CD4-positive, alpha-beta memory T cell (primary cell): ENCODE results near the gene EXOC3. TPM values are rescaled to one million over a fixed set of nuclear protein-coding genes. Genes with fewer than 3 reads are reported as not detected.
A peak's percentile ranks its signal among the peaks of the same experiment; 100 is the strongest.

Experiments
- CTCF ChIA-PET: fragments of 350-600 bp; sonication (Branson Sonifier 250); formaldehyde crosslinking; loops from one replicate; lab custom pipeline; 2021; ENCODE audit warnings: inconsistent platforms; ENCODE audit not compliant: partially characterized antibody; lab: Charles Lee
- POLR2A ChIA-PET: fragments of 350-600 bp; sonication (Branson Sonifier 250); formaldehyde crosslinking; loops from one replicate; lab custom pipeline; 2021; ENCODE audit not compliant: partially characterized antibody; lab: Charles Lee
- DNase-seq, 5 donors: peaks; one replicate each; pipeline versions ENCODE4 v3.0.0 to v3.0.0-alpha.2; 2020 to 2022; ENCODE audit warnings: mixed read lengths in 1 of 5
- H3K27ac ChIP-seq: one replicate; pipeline ENCODE4 v1.7.0; 2013; ENCODE audit warnings: low read depth, low read length
- H3K27me3 ChIP-seq: 2 replicates; pipeline ENCODE4 v1.7.0; 2013; ENCODE audit warnings: mild to moderate bottlenecking, low read length, moderate library complexity; ENCODE audit not compliant: insufficient read depth
- H3K36me3 ChIP-seq: 2 replicates; pipeline ENCODE4 v1.7.0; 2013; ENCODE audit warnings: mild to moderate bottlenecking, low read length, moderate library complexity; ENCODE audit not compliant: insufficient read depth
- H3K4me1 ChIP-seq: 2 replicates; pipeline ENCODE4 v1.7.0; 2013; ENCODE audit warnings: mild to moderate bottlenecking, low read length, moderate library complexity; ENCODE audit not compliant: insufficient read depth
- H3K4me3 ChIP-seq, 2 donors: one replicate each; pipeline ENCODE4 v1.7.0; 2013; ENCODE audit warnings: low read length in 2 of 2, mild to moderate bottlenecking in 1 of 2
- H3K9me3 ChIP-seq, 2 donors: one replicate each; pipeline ENCODE4 v1.7.0; 2013; ENCODE audit warnings: low read length in 2 of 2, control low read depth in 1 of 2; ENCODE audit not compliant: control insufficient read depth in 1 of 2
- H3K27ac Mint-ChIP-seq, 7 donors: one replicate each; pipeline ENCODE4 v1.8.0; 2020 to 2021; ENCODE audit warnings: mixed read lengths in 7 of 7, mild to moderate bottlenecking in 6 of 7, inconsistent platforms in 3 of 7, moderate library complexity in 3 of 7
- H3K27me3 Mint-ChIP-seq, 2 donors: one replicate each; pipeline ENCODE4 v1.8.0; 2020 to 2021; ENCODE audit warnings: mixed read lengths in 2 of 2
- H3K36me3 Mint-ChIP-seq, 2 donors: one replicate each; pipeline ENCODE4 v1.8.0; 2020 to 2021; ENCODE audit warnings: mixed read lengths in 2 of 2, inconsistent platforms in 1 of 2, mild to moderate bottlenecking in 1 of 2
- H3K4me1 Mint-ChIP-seq, 4 donors: one replicate each; pipeline ENCODE4 v1.8.0; 2020 to 2021; ENCODE audit warnings: mixed read lengths in 4 of 4, mild to moderate bottlenecking in 1 of 4
- H3K4me3 Mint-ChIP-seq, 8 donors: one replicate each; pipeline ENCODE4 v1.8.0; 2020 to 2021; ENCODE audit warnings: mixed read lengths in 8 of 8, mild to moderate bottlenecking in 7 of 8, moderate library complexity in 6 of 8, inconsistent platforms in 3 of 8
- H3K9me3 Mint-ChIP-seq, 8 donors: one replicate each; pipeline ENCODE4 v1.8.0; 2020 to 2021; ENCODE audit warnings: mixed read lengths in 8 of 8, mild to moderate bottlenecking in 5 of 8, inconsistent platforms in 3 of 8, moderate library complexity in 1 of 8
- intact Hi-C: fragments of 100-400 bp; cut with micrococcal nuclease; formaldehyde crosslinking; loops from one replicate; pipeline ENCODE4 v1.15.1; 2023
- polyA plus RNA-seq, 2 donors: library from polyadenylated mRNA; unstranded; fragments of 300-500 nt; fragmentation: Illumina TruSeq; gene quantifications; one replicate each; pipeline ENCODE4 v1.2.3, GENCODE V29; 2021
- total RNA-seq, 2 experiments: library from RNA; stranded (reverse); gene quantifications; one replicate each; pipeline ENCODE4 v1.2.3, GENCODE V29; 2021

The EXOC3 gene
- total RNA-seq (10 to 100 TPM; 83.0 to 96.1 TPM), polyA plus RNA-seq (10 to 100 TPM; 32.0 to 42.8 TPM)

GRCh38 chr5:442335-443238 lies at the start of gene EXOC3:
EXOC3 (plus strand) TSS chr5:443176; CDS start chr5:446206, 3,030 bp downstream.
- peaks cover 17 to 42% (median 34%) of the 10 kb centered on the region in 4 donors for H3K4me1 Mint-ChIP-seq
- POLR2A ChIA-PET = interaction anchor here (0.6 to 1.4 kb wide), 5 partner anchors 11 to 224 kb away, joined by 3 to 9 read pairs (median 4); partner anchors contain the start of genes CCDC127 and SDHA

GRCh38 chr5:393846-394275 lies 49.1 kb upstream of the EXOC3 start:
- Mint-ChIP-seq H3K4me3 (no peak overlapping the region), H3K27me3 (no peaks in the 10 kb centered on the region), H3K36me3 (no peaks in the 10 kb centered on the region), H3K27ac (peak overlapping the region in 1 of 7 donors; percentile 72), H3K4me1 (peaks cover 14 to 20% (median 17%) of the 10 kb centered on the region in 4 donors), H3K9me3 (no peaks in the 10 kb centered on the region)
- POLR2A ChIA-PET = no interaction called here
- no peaks in the 10 kb centered on the region for H3K27me3 ChIP-seq
- no peak overlapping the region for H3K4me3 ChIP-seq
- no peaks in the 10 kb centered on the region for H3K9me3 ChIP-seq
- H3K36me3 ChIP-seq = no peaks in the 10 kb centered on the region
- CTCF ChIA-PET = no interaction called here
- H3K4me1 ChIP-seq = peaks cover 11% of the 10 kb centered on the region
- H3K27ac ChIP-seq = no peak overlapping the region
- DNase-seq = no peak
- intact Hi-C loops = no loop called here

More at GRCh38 chr5:442335-443238, at the start of gene EXOC3:
- peaks cover 10 to 26% of the 10 kb centered on the region in 2 donors for H3K36me3 Mint-ChIP-seq
- Histone ChIP-seq H3K27ac (peak within 1 kb of the TSS; percentile 77), H3K4me1 (peaks cover 34% of the 10 kb centered on the region), H3K4me3 (peak within 1 kb of the TSS; percentile 92 to 95), H3K36me3 (peaks cover 12% of the 10 kb centered on the region), H3K9me3 (no peaks in the 10 kb centered on the region), H3K27me3 (no peaks in the 10 kb centered on the region)
- peak within 1 kb of the TSS; percentile 91 to 97 (median 95) for H3K27ac Mint-ChIP-seq
- intact Hi-C loops = loop anchor here (2.0 to 10.0 kb wide), 3 partner anchors 30 to 228 kb away; partner anchors contain the start of genes CCDC127, PDCD6 and SDHA
- H3K27me3 Mint-ChIP-seq = no peaks in the 10 kb centered on the region
- H3K9me3 Mint-ChIP-seq = no peaks in the 10 kb centered on the region
- DNase-seq = peak; percentile 62 to 77 (median 69)
- peak within 1 kb of the TSS; percentile 94 to 99 (median 96) for H3K4me3 Mint-ChIP-seq
- CTCF ChIA-PET = no interaction called here

GRCh38 chr5:394671-395155 lies 48.3 kb upstream of the EXOC3 start:
- CTCF ChIA-PET = no interaction called here
- POLR2A ChIA-PET = interaction anchor here (0.6 kb wide), 1 partner anchor 69 kb away, joined by 3 read pairs; no protein-coding TSS in a partner anchor
- H3K4me1 ChIP-seq = peaks cover 11% of the 10 kb centered on the region

GRCh38 chr5:395156-395920 lies 47.6 kb upstream of the EXOC3 start:
- Mint-ChIP-seq H3K27me3 (peaks cover 4% of the 10 kb centered on the region in 2 donors), H3K27ac (no peak overlapping the region), H3K4me3 (no peak overlapping the region), H3K9me3 (no peaks in the 10 kb centered on the region), H3K4me1 (peaks cover 13 to 18% (median 15%) of the 10 kb centered on the region in 4 donors), H3K36me3 (no peaks in the 10 kb centered on the region)
- ChIA-PET POLR2A (no interaction called here), CTCF (no interaction called here)
- Histone ChIP-seq H3K36me3 (no peaks in the 10 kb centered on the region), H3K27me3 (no peaks in the 10 kb centered on the region), H3K4me3 (no peak overlapping the region), H3K9me3 (no peaks in the 10 kb centered on the region), H3K27ac (no peak overlapping the region), H3K4me1 (peaks cover 11% of the 10 kb centered on the region)
- no peak for DNase-seq
- intact Hi-C loops = no loop called here

More at GRCh38 chr5:394671-395155, 48.3 kb upstream of the EXOC3 start:
- Mint-ChIP-seq H3K27ac (no peak overlapping the region), H3K36me3 (no peaks in the 10 kb centered on the region), H3K4me3 (no peak overlapping the region), H3K27me3 (no peaks in the 10 kb centered on the region), H3K9me3 (no peaks in the 10 kb centered on the region), H3K4me1 (peaks cover 14 to 20% (median 17%) of the 10 kb centered on the region in 4 donors)
- Histone ChIP-seq H3K9me3 (no peaks in the 10 kb centered on the region), H3K4me3 (no peak overlapping the region), H3K27ac (no peak overlapping the region), H3K36me3 (no peaks in the 10 kb centered on the region), H3K27me3 (no peaks in the 10 kb centered on the region)
- no peak for DNase-seq
- intact Hi-C loops = no loop called here

- Histone ChIP-seq H3K4me3 (no peak overlapping the region), H3K27ac (no peak overlapping the region), H3K36me3 (no peaks in the 10 kb centered on the region), H3K9me3 (no peaks in the 10 kb centered on the region), H3K27me3 (no peaks in the 10 kb centered on the region), H3K4me1 (peaks cover 11% of the 10 kb centered on the region)
- H3K9me3 Mint-ChIP-seq = no peaks in the 10 kb centered on the region
- intact Hi-C loops = no loop called here
- ChIA-PET CTCF (no interaction called here), POLR2A (no interaction called here)
- DNase-seq = no peak
- H3K4me1 Mint-ChIP-seq = peaks cover 12 to 16% (median 15%) of the 10 kb centered on the region in 4 donors
- no peak overlapping the region for H3K4me3 Mint-ChIP-seq
- H3K27ac Mint-ChIP-seq = peak overlapping the region in 1 of 7 donors; percentile 22
- no peaks in the 10 kb centered on the region for H3K36me3 Mint-ChIP-seq
- peaks cover 7% of the 10 kb centered on the region in 2 donors for H3K27me3 Mint-ChIP-seq
Measured at GRCh38 chr5:395921-396530, 47.0 kb upstream of the EXOC3 start.

- Histone ChIP-seq H3K4me3 (no peak overlapping the region), H3K27ac (no peak overlapping the region), H3K27me3 (no peaks in the 10 kb centered on the region), H3K4me1 (peaks cover 11% of the 10 kb centered on the region), H3K9me3 (no peaks in the 10 kb centered on the region), H3K36me3 (no peaks in the 10 kb centered on the region)
- H3K4me1 Mint-ChIP-seq = peaks cover 12 to 15% (median 14%) of the 10 kb centered on the region in 4 donors
- H3K9me3 Mint-ChIP-seq = no peaks in the 10 kb centered on the region
- no peak overlapping the region for H3K4me3 Mint-ChIP-seq
- POLR2A ChIA-PET = no interaction called here
- no peaks in the 10 kb centered on the region for H3K36me3 Mint-ChIP-seq
- intact Hi-C loops = no loop called here
- CTCF ChIA-PET = no interaction called here
- peaks cover 10 to 12% of the 10 kb centered on the region in 2 donors for H3K27me3 Mint-ChIP-seq
- H3K27ac Mint-ChIP-seq = no peak overlapping the region
- DNase-seq = no peak
Measured at GRCh38 chr5:396531-396961, 46.4 kb upstream of the EXOC3 start.
